Measurements from ENCODE around the gene CLCN6.

Gene CLCN6

DNA sequence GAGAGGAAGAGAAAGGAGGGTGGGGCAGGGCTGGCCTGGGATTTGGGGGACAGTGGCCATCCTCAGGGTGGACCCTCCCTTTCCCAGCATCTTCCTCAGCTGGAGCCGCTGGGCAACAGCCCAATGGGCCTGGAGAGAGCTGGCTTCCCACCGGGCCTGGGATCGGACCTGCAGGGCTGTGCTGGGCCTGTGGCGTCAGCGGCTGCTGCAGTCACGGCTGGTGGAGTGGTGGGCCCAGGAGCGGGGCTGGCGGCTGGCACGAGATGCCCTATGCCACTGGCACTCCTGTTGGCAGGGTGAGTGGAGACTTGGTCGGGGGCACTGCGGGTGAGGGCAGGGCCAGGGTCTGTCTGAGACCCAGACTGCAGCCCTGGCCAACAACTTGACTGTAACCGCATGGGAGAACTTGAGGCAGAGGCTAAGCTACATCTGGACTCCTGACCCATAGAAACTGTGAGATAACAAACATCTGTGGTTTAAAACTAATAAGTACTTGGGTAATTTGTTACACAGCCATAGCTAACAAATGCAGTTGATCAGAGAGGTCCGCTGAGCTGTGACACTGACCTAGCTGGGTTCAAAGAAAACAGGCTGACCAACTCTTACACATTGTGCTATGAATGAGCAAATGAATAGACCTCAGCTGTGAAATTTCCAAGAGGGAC lies 26.1 kb upstream of the CLCN6 start:
- no peak for DNase-seq

DNA sequence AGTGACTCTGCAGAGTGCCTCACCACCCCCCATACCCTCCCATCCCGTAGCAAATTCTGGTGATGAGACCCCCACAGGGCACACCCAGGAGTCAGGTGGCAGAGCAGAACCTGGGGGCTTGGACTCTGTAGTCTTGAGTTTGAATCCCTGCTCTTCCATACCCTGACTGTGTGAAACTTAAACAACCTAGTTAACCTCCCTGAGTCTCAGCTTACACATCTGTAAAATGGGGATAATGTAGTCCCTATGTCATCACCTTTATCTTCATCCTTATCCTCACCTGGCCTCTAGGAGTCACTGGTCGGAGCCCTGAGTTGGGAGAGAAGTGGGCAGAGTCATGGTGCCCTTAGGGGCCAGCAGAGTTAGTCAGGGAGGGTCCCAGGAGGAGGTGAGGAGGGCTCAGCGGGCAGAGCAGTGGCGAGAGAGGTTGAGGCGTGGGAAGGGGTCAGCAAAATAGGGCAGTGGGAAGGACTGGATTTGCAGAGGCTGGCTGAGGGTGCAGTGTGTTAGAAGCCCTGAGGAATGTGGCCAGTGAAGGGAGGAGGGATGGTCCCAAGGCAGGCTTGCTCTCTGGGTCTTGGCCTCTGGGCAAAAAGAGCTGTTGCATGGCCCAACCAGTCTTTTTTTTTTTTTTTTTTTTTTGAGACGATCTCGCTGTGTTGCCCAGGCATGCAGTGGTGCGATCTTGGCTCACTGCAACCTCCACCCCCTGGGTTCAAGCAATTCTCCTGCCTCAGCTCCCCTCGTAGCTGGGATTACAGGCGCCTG lies 25.4 kb upstream of the CLCN6 start:
- DNase-seq = no peak

DNA sequence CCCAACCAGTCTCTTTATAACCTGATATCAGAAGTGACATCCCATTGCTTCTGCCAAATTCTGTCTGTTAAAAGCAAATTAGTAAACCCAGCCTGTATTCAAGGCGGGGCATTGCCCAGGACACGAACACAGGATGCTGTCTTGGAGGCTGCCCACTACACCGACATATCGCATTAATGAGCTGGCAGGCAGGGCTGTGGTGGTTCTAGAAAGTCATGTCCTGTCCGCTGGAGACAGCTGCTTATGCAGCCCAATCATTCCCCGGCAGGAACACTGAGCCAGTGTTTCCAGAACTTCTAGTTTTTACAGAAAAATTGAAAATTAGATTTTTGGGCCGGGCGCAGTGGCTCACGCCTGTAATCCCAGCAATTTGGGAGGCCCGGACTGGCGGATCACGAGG lies 24.7 kb upstream of the CLCN6 start:
- DNase-seq = no peak

DNA sequence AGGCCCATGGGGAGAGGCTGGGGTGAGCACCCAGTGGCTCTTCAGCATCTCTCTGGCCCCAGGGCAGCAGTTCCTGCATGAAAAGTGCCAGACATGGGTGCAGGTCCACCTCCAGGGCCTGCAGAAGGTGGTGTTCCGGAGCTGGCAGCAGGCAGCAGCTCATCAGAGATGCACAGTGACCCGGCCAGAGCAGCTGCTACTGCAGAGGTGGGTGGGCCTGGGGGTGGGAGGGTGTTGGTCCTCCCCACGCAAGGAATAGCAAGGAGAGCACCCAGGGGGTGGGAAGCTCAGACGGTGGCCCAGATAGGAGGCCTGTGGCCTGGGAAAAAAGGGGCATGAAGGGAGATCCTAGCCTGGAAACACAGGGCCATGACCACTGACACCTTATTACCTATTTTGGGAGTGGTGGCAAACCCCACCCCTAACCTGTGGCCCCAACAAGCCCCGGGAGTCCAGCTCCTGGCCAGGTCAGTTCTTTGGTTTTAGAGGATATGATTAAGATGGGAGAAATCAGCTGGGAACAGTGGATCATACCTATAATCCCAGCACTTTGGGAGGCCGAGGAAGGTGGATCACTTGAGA lies 23.8 kb upstream of the CLCN6 start:
- no peak for DNase-seq

GRCh38 chr1:11783556-11783955 lies 22.4 kb upstream of the CLCN6 start:
- DNase-seq = no peak

- no peak for DNase-seq
These were observed 21.6 kb upstream of the CLCN6 start for GRCh38 chr1:11784256-11784992.

- DNase-seq = peak in 42 of 58 donors; percentile 12 to 57 (median 32)
These were observed 20.8 kb upstream of the CLCN6 start for GRCh38 chr1:11784993-11785769.

DNA sequence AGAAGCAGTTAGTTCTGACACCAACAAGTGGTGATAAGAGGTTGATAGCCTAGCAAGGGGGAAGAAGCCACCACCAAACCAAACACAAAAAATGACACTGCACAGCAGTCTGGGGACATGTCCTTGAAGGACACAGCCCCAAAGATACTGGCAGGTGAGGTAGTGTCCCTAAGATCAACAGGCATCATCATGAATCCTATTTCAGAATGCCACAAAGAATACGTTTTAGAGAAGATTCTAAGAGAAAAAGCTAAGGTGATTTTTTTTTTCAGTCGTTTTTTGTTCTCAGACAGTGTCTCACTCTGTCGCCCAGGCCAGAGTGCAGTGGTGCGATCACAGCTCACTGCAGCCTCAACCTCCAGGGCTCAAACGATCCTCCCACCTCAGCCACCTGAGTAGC lies 19.8 kb upstream of the CLCN6 start:
- no peak for DNase-seq

GRCh38 chr1:11787251-11787803 lies 18.7 kb upstream of the CLCN6 start:
- peak in 1 of 58 donors; percentile 16 for DNase-seq

DNA sequence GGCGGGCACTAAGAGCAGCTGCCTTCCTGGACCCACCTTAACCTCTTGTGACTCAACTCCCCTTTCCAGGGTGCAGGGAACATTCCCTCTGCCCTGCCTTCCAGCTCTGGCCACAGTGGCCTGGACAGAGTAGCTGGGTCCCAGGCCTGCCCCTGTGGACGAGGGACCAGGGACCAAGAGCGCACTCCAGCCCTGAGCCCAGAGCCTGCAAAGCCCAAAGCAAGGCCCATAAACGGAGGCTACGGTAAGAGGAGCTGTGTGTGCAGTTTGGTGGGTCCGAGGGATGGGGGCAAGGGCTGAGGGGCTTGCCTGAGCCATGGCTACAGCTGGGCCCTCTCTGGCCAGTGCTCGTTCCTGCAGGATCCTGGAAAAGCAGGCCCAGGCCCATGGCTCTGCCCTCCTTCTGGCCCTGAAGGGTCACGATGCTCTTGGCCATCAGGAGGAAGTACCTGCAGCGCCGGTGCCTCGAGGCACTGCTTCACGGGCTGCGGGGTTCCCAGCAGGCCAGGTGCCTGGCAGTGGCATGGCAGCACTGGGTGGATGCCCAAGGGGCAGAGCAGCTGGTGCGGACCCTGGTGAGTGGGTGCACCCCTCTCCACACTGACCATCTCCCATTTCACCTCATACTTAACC lies 18.1 kb upstream of the CLCN6 start:
- no peak for DNase-seq

- no peak for DNase-seq
These were observed 17.4 kb upstream of the CLCN6 start for GRCh38 chr1:11788549-11789053.

DNA sequence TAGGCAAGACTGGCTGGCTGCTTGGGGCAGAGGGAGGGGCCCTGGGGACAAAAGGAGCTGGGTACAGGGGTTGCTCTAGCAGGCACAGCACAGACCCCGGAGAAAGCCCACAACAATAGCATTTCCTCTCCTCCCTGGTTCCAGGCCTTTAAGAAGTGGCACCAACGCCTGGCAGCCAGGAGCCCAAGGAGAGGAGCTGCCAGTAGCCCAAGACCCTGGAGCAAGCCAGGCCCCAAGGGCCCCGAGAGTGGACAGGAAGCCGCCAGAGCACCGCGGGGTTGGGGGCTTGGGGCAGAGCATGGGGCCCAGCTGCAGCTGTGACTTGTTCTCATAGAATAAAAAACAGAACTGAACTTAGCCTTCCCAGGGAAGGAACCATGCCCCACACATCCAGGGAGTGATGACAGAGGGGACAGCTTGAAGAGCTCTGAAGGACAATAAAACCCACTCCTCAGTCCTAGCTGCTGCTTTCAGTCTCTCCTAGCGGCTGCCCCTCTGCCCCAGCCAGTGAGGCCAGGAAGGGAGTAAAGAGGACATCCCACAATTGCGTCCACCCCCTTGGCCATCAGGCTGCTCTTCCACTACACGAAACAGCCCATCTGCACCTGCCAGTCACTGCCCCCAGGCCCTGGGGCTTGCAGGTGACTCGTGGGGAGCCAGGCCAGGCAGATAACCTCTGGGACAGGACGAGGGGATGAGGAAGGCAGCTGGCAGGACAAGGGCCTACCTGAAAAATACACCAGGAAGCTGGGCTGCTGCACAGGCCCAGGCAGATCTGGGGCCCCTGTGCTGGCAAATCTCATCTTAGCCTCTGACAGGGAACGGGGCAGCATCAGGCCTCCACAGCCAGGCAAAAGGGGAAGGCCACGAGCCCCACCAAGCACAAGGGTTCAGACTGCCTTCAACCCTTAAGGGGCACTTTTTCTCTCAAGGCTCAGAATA lies 16.6 kb upstream of the CLCN6 start:
- DNase-seq = no peak

- no peak for DNase-seq
These were observed 15.7 kb upstream of the CLCN6 start for GRCh38 chr1:11790101-11790879.

DNA sequence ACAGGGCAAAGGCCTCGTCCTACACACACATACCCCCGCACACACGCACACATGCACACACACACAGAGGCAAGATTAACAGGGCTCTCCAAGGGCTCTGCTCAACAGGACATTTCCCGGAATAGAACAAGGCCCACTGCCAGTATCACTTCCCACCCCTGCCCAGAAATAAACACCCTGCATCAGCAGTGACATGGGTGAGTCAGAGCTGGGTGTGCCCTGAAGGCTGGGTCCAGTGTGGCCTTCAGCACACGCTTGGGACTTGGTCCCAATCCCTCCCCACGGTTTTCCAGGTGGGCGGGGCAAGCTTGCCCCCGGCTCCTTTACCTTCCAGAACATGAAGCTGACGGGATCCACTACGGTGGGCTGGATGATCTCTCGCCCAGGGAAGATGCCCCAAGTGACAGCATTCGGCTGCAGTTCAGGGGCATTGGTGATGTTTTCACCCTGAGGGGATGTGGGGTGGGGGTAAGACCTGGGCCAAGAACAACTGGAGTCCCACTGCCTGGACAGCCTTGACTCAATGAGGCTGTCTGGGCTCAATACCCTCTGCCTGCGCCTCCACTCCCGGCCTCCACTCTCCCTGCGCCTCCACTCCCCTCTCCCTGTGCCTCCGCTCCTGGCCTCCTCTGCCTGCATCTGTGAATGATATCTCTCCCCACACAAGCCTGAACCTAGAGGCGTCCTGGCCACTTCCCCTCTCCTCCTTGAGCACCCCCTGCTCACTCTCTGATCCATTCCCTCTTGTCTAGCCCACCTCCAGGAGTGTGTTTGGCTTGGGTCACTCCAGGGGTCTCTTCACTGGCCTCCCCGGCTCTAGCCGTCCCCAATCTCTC lies 14.9 kb upstream of the CLCN6 start:
- DNase-seq = peak in 53 of 58 donors; percentile 13 to 81 (median 55)

DNA sequence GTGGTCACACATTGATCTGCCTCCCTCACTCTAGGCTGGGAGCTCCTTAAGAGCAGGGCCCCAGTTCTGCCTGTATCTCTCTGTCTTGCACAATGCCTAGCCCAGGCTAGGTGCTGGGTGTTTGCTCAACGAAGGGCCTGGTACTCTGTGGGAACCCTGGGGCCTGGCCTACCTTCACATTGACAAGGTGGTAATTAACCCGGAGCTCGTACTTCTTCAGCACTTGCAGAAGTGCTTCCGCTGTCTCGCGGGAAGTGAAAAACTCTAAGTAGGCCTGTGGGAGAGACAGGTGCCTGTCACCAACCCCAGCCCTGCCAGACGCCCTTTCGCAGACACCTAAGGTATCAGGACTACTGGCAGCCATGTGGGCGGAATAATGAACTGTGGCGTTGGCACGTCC lies 13.9 kb upstream of the CLCN6 start:
- no peak for DNase-seq

DNA sequence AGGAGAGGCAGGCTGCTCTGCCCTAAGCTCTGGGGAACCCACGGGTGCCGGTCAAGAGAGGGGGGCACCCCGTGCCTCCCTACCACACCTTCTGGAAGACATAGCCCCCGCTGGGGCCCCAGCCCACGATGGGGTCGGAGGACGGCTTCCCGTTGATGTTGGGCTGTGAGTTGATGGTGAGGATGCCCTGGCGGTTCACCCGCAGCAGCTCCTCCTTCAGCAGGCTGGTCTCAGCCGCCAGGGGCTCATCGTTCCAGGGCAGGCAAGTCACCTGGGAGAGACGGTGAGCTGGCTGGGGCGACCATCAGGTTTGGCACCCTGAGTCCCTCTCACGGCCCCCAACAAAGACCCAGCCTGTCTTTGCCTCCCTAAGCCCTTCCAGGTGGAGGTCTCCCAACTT lies 12.2 kb upstream of the CLCN6 start:
- DNase-seq = no peak

Measured in anterior cingulate cortex (tissue), 58 donors.